K562 (cell line): ENCODE results near the gene TNFAIP8L1. TPM values are rescaled to one million over a fixed set of nuclear protein-coding genes. Genes with fewer than 3 reads are reported as not detected.

ENCODE experiments used
- ARNT ChIP-seq, 2 experiments: fragments of 450-650 bp; IDR thresholded peaks; 2 replicates each; pipeline ENCODE4 v1.6.1; 2016; ENCODE audit warnings: mild to moderate bottlenecking in 1 of 2
- BCL6 ChIP-seq: fragments of 250-450 bp; sonication (Bioruptor Pico); IDR thresholded peaks from 2 replicates; pipeline ENCODE4 v1.4.0; 2020
- CREB1 ChIP-seq, 2 experiments: sonication (generic) in 1 of 2; formaldehyde crosslinking in 1 of 2; IDR thresholded peaks; 2 replicates each; pipeline versions ENCODE4 v1.6.1 to v1.8.0; 2012 to 2022; ENCODE audit warnings: inconsistent platforms in 1 of 2, mild to moderate bottlenecking in 1 of 2, missing genetic modification reagents in 1 of 2, moderate library complexity in 1 of 2
- CREM ChIP-seq: IDR thresholded peaks from 2 replicates; pipeline ENCODE4 v1.6.1; 2014; ENCODE audit warnings: antibody characterized with exemption, low read depth
- DDX20 ChIP-seq: fragments of 450-650 bp; IDR thresholded peaks from 2 replicates; pipeline ENCODE4 v1.6.1; 2016; ENCODE audit warnings: missing genetic modification characterization, low read depth, mild to moderate bottlenecking, missing compliant biosample characterization, moderate library complexity
- EGR1 ChIP-seq: fragments of 450-650 bp; conservative IDR thresholded peaks from 2 replicates; pipeline ENCODE4 v1.6.1; 2017; ENCODE audit warnings: mild to moderate bottlenecking
- HDAC1 ChIP-seq, 2 experiments: fragments of 450-650 bp; IDR thresholded peaks; 2 replicates each; pipeline ENCODE4 v1.6.1; 2016 to 2017; ENCODE audit warnings: inconsistent platforms in 1 of 2, mild to moderate bottlenecking in 1 of 2, moderate library complexity in 1 of 2
- JUN ChIP-seq, 2 experiments: sonication (generic) in 1 of 2; formaldehyde crosslinking in 1 of 2; IDR thresholded peaks; 2 replicates each; pipeline versions ENCODE4 v1.6.1 to v1.8.0; 2012 to 2022; ENCODE audit warnings: borderline replicate concordance in 2 of 2, mild to moderate bottlenecking in 2 of 2, improper control_type of control experiment in 1 of 2, low read depth in 1 of 2, low read length in 1 of 2, missing genetic modification reagents in 1 of 2
- KDM5B ChIP-seq: fragments of 200-600 bp; sonication (generic); IDR thresholded peaks from 2 replicates; pipeline ENCODE4 v1.6.1; 2012; ENCODE audit warnings: low read depth, mild to moderate bottlenecking, moderate library complexity, low read length, control low read depth, inconsistent platforms; ENCODE audit not compliant: insufficient replicate concordance
- KLF6 ChIP-seq: fragments of 250-450 bp; sonication (Bioruptor Pico); IDR thresholded peaks from 2 replicates; pipeline ENCODE4 v1.4.0; 2020; ENCODE audit warnings: mild to moderate bottlenecking, moderate library complexity, borderline replicate concordance
- NFIC ChIP-seq: fragments of 450-650 bp; IDR thresholded peaks from 2 replicates; pipeline ENCODE4 v1.6.1; 2017; ENCODE audit warnings: mild to moderate bottlenecking, inconsistent platforms
- NR2C2 ChIP-seq, 2 experiments: fragments of 200-800 bp in 1 of 2; sonication (Bioruptor generic) in 1 of 2; sonication (generic) in 1 of 2; formaldehyde crosslinking in 1 of 2; IDR thresholded peaks; 2 replicates each; pipeline versions ENCODE4 v1.6.1 to v1.8.0; 2016 to 2022; ENCODE audit warnings: mild to moderate bottlenecking in 1 of 2, missing compliant biosample characterization in 1 of 2, missing genetic modification characterization in 1 of 2, missing genetic modification reagents in 1 of 2
- PHF20 ChIP-seq: fragments of 450-650 bp; IDR thresholded peaks from 2 replicates; pipeline ENCODE4 v1.6.1; 2018; ENCODE audit not compliant: partially characterized antibody
- POLR2AphosphoS5 ChIP-seq: IDR thresholded peaks from 2 replicates; pipeline ENCODE4 v1.6.1; 2011; ENCODE audit warnings: mild to moderate bottlenecking, low read depth, low read length, moderate library complexity; ENCODE audit not compliant: control insufficient read depth, insufficient read depth
- RAD21 ChIP-seq, 2 experiments: fragments of 250-450 bp in 1 of 2; fragments of 450-650 bp in 1 of 2; sonication (Bioruptor Pico) in 1 of 2; formaldehyde crosslinking in 1 of 2; IDR thresholded peaks in 1 of 2; conservative IDR thresholded peaks in 1 of 2; 2 replicates each; pipeline versions ENCODE4 v1.4.0 to v1.8.0; 2020 to 2022; ENCODE audit warnings: mild to moderate bottlenecking in 2 of 2, moderate library complexity in 1 of 2
- RBFOX2 ChIP-seq: fragments of 200-400 bp; formaldehyde crosslinking; IDR thresholded peaks from 2 replicates; pipeline ENCODE4 v1.6.1; 2017; ENCODE audit warnings: low read depth, mild to moderate bottlenecking, low read length, moderate library complexity
- RFX7 ChIP-seq: fragments of 250-450 bp; sonication (Bioruptor Pico); IDR thresholded peaks from 2 replicates; pipeline ENCODE4 v1.5.1; 2021; ENCODE audit warnings: mild to moderate bottlenecking
- SETDB1 ChIP-seq: IDR thresholded peaks from one replicate; pipeline ENCODE4 v1.6.1; 2012; ENCODE audit warnings: low read length, control low read depth, inconsistent platforms
- SMAD1 ChIP-seq: fragments of 150-350 bp; IDR thresholded peaks from 2 replicates; pipeline ENCODE4 v1.6.1; 2014; ENCODE audit warnings: low read length, low read depth; ENCODE audit not compliant: partially characterized antibody
- SP1 ChIP-seq: sonication (generic); formaldehyde crosslinking; IDR thresholded peaks from 2 replicates; pipeline ENCODE4 v1.8.1; 2022; ENCODE audit warnings: mild to moderate bottlenecking, missing genetic modification reagents
- XRCC4 ChIP-seq: IDR thresholded peaks from one replicate; pipeline ENCODE4 v1.6.1; 2011; ENCODE audit not compliant: insufficient read depth, insufficient read length; ENCODE audit errors: extremely low read depth
- ZNF263 ChIP-seq: sonication (generic); formaldehyde crosslinking; IDR thresholded peaks from 2 replicates; pipeline ENCODE4 v1.8.0; 2022; ENCODE audit warnings: mild to moderate bottlenecking, missing genetic modification reagents, borderline replicate concordance
- ZNF584 ChIP-seq: fragments of 200-800 bp; sonication (Bioruptor generic); IDR thresholded peaks from 2 replicates; pipeline ENCODE4 v1.6.1; 2016; ENCODE audit warnings: low read depth, mild to moderate bottlenecking, missing genetic modification characterization, missing compliant biosample characterization
- polyA plus RNA-seq, 8 experiments: library from polyadenylated mRNA; depleted of rRNA in 4 of 8; stranded (reverse) in 5 of 8; unstranded in 3 of 8; fragments of >200 nt; fragmentation: Nextera tagmentation in 2 of 8; fragmentation: Illumina TruSeq in 1 of 8; extraction: Ambion mirVana in 2 of 8; extraction: Trizol in 1 of 8; gene quantifications; 2 replicates each; pipeline versions ENCODE4 v1.2.1 to v1.2.3, GENCODE V29; 2011 to 2014; ENCODE audit warnings: inconsistent platforms in 1 of 8, missing spikeins in 1 of 8
- total RNA-seq, 7 experiments: library from RNA; depleted of rRNA in 6 of 7; stranded (reverse); fragments of >200 nt in 6 of 7; fragmentation: Illumina TruSeq in 2 of 7; extraction: Trizol in 2 of 7; gene quantifications; 2 replicates each; pipeline versions ENCODE4 v1.2.1 to v1.2.3, GENCODE V29; 2011 to 2021; ENCODE audit warnings: low replicate concordance in 1 of 7
- TF ChIP-seq, protein P1 (sequence below), 2 experiments: fragments of 150-350 bp in 1 of 2; IDR thresholded peaks; 2 replicates each; pipeline ENCODE4 v1.6.1; 2012 to 2016; ENCODE audit warnings: low read depth in 2 of 2, low read length in 2 of 2, mild to moderate bottlenecking in 1 of 2, moderate library complexity in 1 of 2

Gene TNFAIP8L1
- total and polyA plus RNA-seq, 9 of the 15 experiments (the other 6 are each of a cell fraction or from before 2014, with no cell fraction given) = 0.69 to 9.3 (median 4.9) TPM

DNA sequence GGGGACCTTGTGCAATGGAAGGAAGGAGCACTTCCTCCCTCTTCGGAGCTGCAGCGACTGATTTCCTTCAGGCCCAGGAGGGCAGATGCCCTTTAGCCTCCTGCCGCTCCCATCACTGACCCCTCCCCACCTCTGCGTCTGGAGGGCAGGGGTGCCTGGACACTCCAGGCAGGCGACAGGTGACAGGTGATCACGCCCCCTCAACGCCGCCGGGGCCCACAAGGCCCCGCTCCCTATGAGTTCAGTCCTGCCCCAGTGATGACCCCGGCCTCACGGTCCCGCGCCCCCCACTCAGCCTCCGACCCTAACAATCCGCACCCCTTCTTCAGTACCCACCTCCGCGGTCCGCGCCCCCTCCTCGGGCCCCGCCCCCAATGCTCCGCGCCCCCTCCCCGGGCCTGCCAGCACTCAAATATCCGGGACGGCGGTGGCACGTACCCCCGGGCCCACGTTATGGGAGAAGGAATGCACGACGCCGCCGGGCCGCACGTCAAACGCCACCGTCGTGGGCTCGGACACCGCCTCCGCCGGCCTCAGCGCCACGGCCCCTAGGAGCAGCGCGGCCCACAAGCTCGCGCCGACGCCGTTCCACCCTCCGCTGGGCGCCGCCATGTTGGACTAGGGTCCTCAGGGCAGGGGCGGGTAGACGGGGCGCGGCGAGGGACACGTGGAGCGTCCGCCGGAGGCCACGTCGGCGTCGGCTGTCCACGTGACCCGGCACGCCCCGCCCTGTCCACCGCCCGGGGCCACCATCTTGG is 30.6 kb downstream of the TNFAIP8L1 start, which contains the start of gene MYDGF (continued):
- no peak for TF ChIP-seq XRCC4
- TF ChIP-seq POLR2AphosphoS5 = peak; percentile 61; the same call in 1 of the 2 replicates
- no peak for TF ChIP-seq RAD21 (CRISPR knock-in tag; conservative IDR thresholded peaks at IDR 0.05 in 1 of 2, IDR thresholded peaks at IDR 0.05 in 1 of 2)
- no peak for TF ChIP-seq ARNT (IDR thresholded peaks at IDR 0.05)
- peak; percentile 64; the same call in 1 of the 2 replicates for TF ChIP-seq KLF6 (CRISPR knock-in tag)
- TF ChIP-seq, protein P1, sequence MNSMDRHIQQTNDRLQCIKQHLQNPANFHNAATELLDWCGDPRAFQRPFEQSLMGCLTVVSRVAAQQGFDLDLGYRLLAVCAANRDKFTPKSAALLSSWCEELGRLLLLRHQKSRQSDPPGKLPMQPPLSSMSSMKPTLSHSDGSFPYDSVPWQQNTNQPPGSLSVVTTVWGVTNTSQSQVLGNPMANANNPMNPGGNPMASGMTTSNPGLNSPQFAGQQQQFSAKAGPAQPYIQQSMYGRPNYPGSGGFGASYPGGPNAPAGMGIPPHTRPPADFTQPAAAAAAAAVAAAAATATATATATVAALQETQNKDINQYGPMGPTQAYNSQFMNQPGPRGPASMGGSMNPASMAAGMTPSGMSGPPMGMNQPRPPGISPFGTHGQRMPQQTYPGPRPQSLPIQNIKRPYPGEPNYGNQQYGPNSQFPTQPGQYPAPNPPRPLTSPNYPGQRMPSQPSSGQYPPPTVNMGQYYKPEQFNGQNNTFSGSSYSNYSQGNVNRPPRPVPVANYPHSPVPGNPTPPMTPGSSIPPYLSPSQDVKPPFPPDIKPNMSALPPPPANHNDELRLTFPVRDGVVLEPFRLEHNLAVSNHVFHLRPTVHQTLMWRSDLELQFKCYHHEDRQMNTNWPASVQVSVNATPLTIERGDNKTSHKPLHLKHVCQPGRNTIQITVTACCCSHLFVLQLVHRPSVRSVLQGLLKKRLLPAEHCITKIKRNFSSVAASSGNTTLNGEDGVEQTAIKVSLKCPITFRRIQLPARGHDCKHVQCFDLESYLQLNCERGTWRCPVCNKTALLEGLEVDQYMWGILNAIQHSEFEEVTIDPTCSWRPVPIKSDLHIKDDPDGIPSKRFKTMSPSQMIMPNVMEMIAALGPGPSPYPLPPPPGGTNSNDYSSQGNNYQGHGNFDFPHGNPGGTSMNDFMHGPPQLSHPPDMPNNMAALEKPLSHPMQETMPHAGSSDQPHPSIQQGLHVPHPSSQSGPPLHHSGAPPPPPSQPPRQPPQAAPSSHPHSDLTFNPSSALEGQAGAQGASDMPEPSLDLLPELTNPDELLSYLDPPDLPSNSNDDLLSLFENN (IDR thresholded peaks at IDR 0.05; ENCODE audit: low read depth in 2 of 2, low read length in 2 of 2) = 0 out of 4 replicates have a peak, but pooled peaks of 1 of the 2 experiments have one; percentile 35
- no peak for TF ChIP-seq BCL6 (CRISPR knock-in tag)
- TF ChIP-seq RBFOX2 = peak; percentile 96
- no peak for TF ChIP-seq DDX20 (tag)
- TF ChIP-seq CREB1 (IDR thresholded peaks at IDR 0.05) = peak; percentile 75
- peak; percentile 87 for TF ChIP-seq CREB1 (CRISPR knock-in tag; IDR thresholded peaks at IDR 0.05)
- TF ChIP-seq SMAD1 = peak; percentile 18
- peak; percentile 73 for TF ChIP-seq KDM5B
- TF ChIP-seq ZNF263 (CRISPR knock-in tag) = peak; percentile 32; the same call in 1 of the 2 replicates
- TF ChIP-seq JUN (IDR thresholded peaks at IDR 0.05; ENCODE audit: borderline replicate concordance, low read depth, low read length) = peak; percentile 55; the same call in 1 of the 2 replicates
- TF ChIP-seq JUN (CRISPR knock-in tag; IDR thresholded peaks at IDR 0.05; ENCODE audit: borderline replicate concordance) = no peak
- peak; percentile 35 for TF ChIP-seq EGR1
- peak; percentile 81 for TF ChIP-seq SP1 (CRISPR knock-in tag)
- peak; percentile 91 for TF ChIP-seq CREM
- TF ChIP-seq RFX7 (CRISPR knock-in tag) = no peak
- TF ChIP-seq NR2C2 (CRISPR knock-in tag; IDR thresholded peaks at IDR 0.05) = peak; percentile 58; the same call in 1 of the 2 replicates
- TF ChIP-seq NR2C2 (tag; IDR thresholded peaks at IDR 0.05) = peak; percentile 83
- TF ChIP-seq ZNF584 = no peak
- TF ChIP-seq NFIC = peak; percentile 56
- no peak for TF ChIP-seq SETDB1
- peak; percentile 89 for TF ChIP-seq PHF20
- TF ChIP-seq HDAC1 (IDR thresholded peaks at IDR 0.05) = peak in 1 of 2 experiments; percentile 98; a peak in 3 of 4 replicates
